SU-DHL-6 (cell line): Measurements from ENCODE around the gene CRTAC1.

Experiments used
- CTCF ChIP-seq: fragments of 200-600 bp; sonication (generic); IDR thresholded peaks from one replicate; pipeline ENCODE4 v1.5.1; 2017; ENCODE audit warnings: antibody characterized with exemption, mild to moderate bottlenecking, low read length, moderate library complexity; ENCODE audit not compliant: insufficient read depth, poor library complexity, severe bottlenecking
- EZH2phosphoT487 ChIP-seq: fragments of 200-600 bp; sonication (generic), shearing (Covaris generic); conservative IDR thresholded peaks from 2 replicates; pipeline ENCODE4 v1.6.1; 2018; ENCODE audit warnings: mild to moderate bottlenecking, antibody characterized with exemption, low read length, moderate library complexity, mixed read lengths

- TF ChIP-seq CTCF, result no peak
- no peak for TF ChIP-seq EZH2phosphoT487
Observed at GRCh38 chr10:97894092-97894491, 136.3 kb downstream of the CRTAC1 start.
